ENCODE results near the gene JMJD1C.

Gene JMJD1C

GRCh38 chr10:63384675-63385074, 81.1 kb downstream of the JMJD1C start:
- DNase-seq (ENCODE audit: low spot score): no peak
- no peak overlapping the region for H3K14ac ChIP-seq (ENCODE audit: low read length)
- H3K4me3 ChIP-seq (ENCODE audit: low read length in 2 of 2): no peak overlapping the region
- peaks cover 7% of the 10 kb centered on the region for H3K79me1 ChIP-seq (ENCODE audit: low read depth, low read length)
- peaks cover 2 to 11% of the 10 kb centered on the region in 2 donors for H3K36me3 ChIP-seq (replicated peaks in 1 of 2; ENCODE audit: control insufficient read depth in 2 of 2, insufficient read depth in 2 of 2, low read length in 2 of 2)
- H3K9me3 ChIP-seq (replicated peaks in 1 of 2; ENCODE audit: control insufficient read depth in 2 of 2, insufficient read depth in 1 of 2, low read depth in 1 of 2, low read length in 2 of 2): peaks cover 0 to 24% of the 10 kb centered on the region in 2 donors
- H3K4me1 ChIP-seq (ENCODE audit: control insufficient read depth in 2 of 2, insufficient read depth in 1 of 2, low read depth in 1 of 2, low read length in 2 of 2): no peaks in the 10 kb centered on the region
- no peak overlapping the region for H3K27ac ChIP-seq (replicated peaks; ENCODE audit: low read length)
- H3K23ac ChIP-seq (ENCODE audit: low read depth, low read length, poor library complexity): no peak overlapping the region
- H2BK5ac ChIP-seq (ENCODE audit: low read length): no peak overlapping the region
- no peak overlapping the region for H2BK120ac ChIP-seq (ENCODE audit: low read depth, low read length)
- no peak overlapping the region for H3K4me2 ChIP-seq (ENCODE audit: insufficient read depth, low read length, poor library complexity, severe bottlenecking)
- H2BK12ac ChIP-seq (ENCODE audit: low read length): no peak overlapping the region
- H4K91ac ChIP-seq (ENCODE audit: low read depth, low read length, poor library complexity): no peak overlapping the region
- no peak overlapping the region for H2AFZ ChIP-seq (ENCODE audit: low read length)
- no peak overlapping the region for H2AK5ac ChIP-seq (ENCODE audit: low read depth, low read length)
- no peak overlapping the region for H4K8ac ChIP-seq (ENCODE audit: low read depth, low read length)
- H3K27me3 ChIP-seq (ENCODE audit: control insufficient read depth in 3 of 3, insufficient read depth in 3 of 3, low read depth in 1 of 3, low read length in 3 of 3): no peaks in the 10 kb centered on the region
- no CpG with 5 or more reads among the region's 2 CpGs for WGBS, 2 donors (ENCODE audit: extremely low coverage in 2 of 2, insufficient read length in 2 of 2, insufficient replicate concordance in 1 of 2)
- no peak overlapping the region for H3K9ac ChIP-seq (ENCODE audit: low read depth, low read length, poor library complexity)
- no peak overlapping the region for H2BK15ac ChIP-seq (ENCODE audit: low read length)
- H3K4ac ChIP-seq (ENCODE audit: low read length): no peak overlapping the region
- no peak overlapping the region for H3K18ac ChIP-seq (ENCODE audit: low read length)

GRCh38 chr10:63384001-63384400, 81.8 kb downstream of the JMJD1C start:
- no peak overlapping the region for H4K91ac ChIP-seq (ENCODE audit: low read depth, low read length, poor library complexity)

GRCh38 chr10:63383141-63383540, 82.6 kb downstream of the JMJD1C start:
- H4K8ac ChIP-seq (ENCODE audit: low read depth, low read length): no peak overlapping the region
- H3K4me2 ChIP-seq (ENCODE audit: insufficient read depth, low read length, poor library complexity, severe bottlenecking): no peak overlapping the region
- H3K79me1 ChIP-seq (ENCODE audit: low read depth, low read length): peaks cover 7% of the 10 kb centered on the region
- no peak overlapping the region for H3K4me3 ChIP-seq (ENCODE audit: low read length in 2 of 2)
- no peak overlapping the region for H3K4ac ChIP-seq (ENCODE audit: low read length)
- no peak overlapping the region for H2BK5ac ChIP-seq (ENCODE audit: low read length)
- H4K91ac ChIP-seq (ENCODE audit: low read depth, low read length, poor library complexity): no peak overlapping the region
- H3K18ac ChIP-seq (ENCODE audit: low read length): no peak overlapping the region
- no peaks in the 10 kb centered on the region for H3K4me1 ChIP-seq (ENCODE audit: control insufficient read depth in 2 of 2, insufficient read depth in 1 of 2, low read depth in 1 of 2, low read length in 2 of 2)
- DNase-seq (ENCODE audit: low spot score): no peak
- H3K9me3 ChIP-seq (replicated peaks in 1 of 2; ENCODE audit: control insufficient read depth in 2 of 2, insufficient read depth in 1 of 2, low read depth in 1 of 2, low read length in 2 of 2): peaks cover 0 to 18% of the 10 kb centered on the region in 2 donors
- H2BK15ac ChIP-seq (ENCODE audit: low read length): no peak overlapping the region
- H3K27me3 ChIP-seq (ENCODE audit: control insufficient read depth in 3 of 3, insufficient read depth in 3 of 3, low read depth in 1 of 3, low read length in 3 of 3): no peaks in the 10 kb centered on the region
- H3K27ac ChIP-seq (replicated peaks; ENCODE audit: low read length): no peak overlapping the region
- H2AFZ ChIP-seq (ENCODE audit: low read length): no peak overlapping the region
- H2AK5ac ChIP-seq (ENCODE audit: low read depth, low read length): no peak overlapping the region
- peaks cover 2 to 22% of the 10 kb centered on the region in 2 donors for H3K36me3 ChIP-seq (replicated peaks in 1 of 2; ENCODE audit: control insufficient read depth in 2 of 2, insufficient read depth in 2 of 2, low read length in 2 of 2)
- no CpG with 5 or more reads among the region's 1 CpG for WGBS, 2 donors (ENCODE audit: extremely low coverage in 2 of 2, insufficient read length in 2 of 2, insufficient replicate concordance in 1 of 2)
- H2BK120ac ChIP-seq (ENCODE audit: low read depth, low read length): no peak overlapping the region
- H3K9ac ChIP-seq (ENCODE audit: low read depth, low read length, poor library complexity): no peak overlapping the region
- no peak overlapping the region for H3K23ac ChIP-seq (ENCODE audit: low read depth, low read length, poor library complexity)
- H3K14ac ChIP-seq (ENCODE audit: low read length): no peak overlapping the region
- no peak overlapping the region for H2BK12ac ChIP-seq (ENCODE audit: low read length)

More at GRCh38 chr10:63384001-63384400, 81.8 kb downstream of the JMJD1C start:
- Histone ChIP-seq H3K27me3 (ENCODE audit: control insufficient read depth in 3 of 3, insufficient read depth in 3 of 3, low read depth in 1 of 3, low read length in 3 of 3) (no peaks in the 10 kb centered on the region), H3K36me3 (replicated peaks in 1 of 2; ENCODE audit: control insufficient read depth in 2 of 2, insufficient read depth in 2 of 2, low read length in 2 of 2) (peaks cover 2 to 18% of the 10 kb centered on the region in 2 donors), H3K4ac (ENCODE audit: low read length) (no peak overlapping the region), H3K4me3 (ENCODE audit: low read length in 2 of 2) (no peak overlapping the region), H2AFZ (ENCODE audit: low read length) (no peak overlapping the region), H2BK15ac (ENCODE audit: low read length) (no peak overlapping the region), H2BK12ac (ENCODE audit: low read length) (no peak overlapping the region), H2BK5ac (ENCODE audit: low read length) (no peak overlapping the region), H3K79me1 (ENCODE audit: low read depth, low read length) (peaks cover 7% of the 10 kb centered on the region), H4K8ac (ENCODE audit: low read depth, low read length) (no peak overlapping the region), H3K14ac (ENCODE audit: low read length) (no peak overlapping the region), H3K9ac (ENCODE audit: low read depth, low read length, poor library complexity) (no peak overlapping the region), H3K4me1 (ENCODE audit: control insufficient read depth in 2 of 2, insufficient read depth in 1 of 2, low read depth in 1 of 2, low read length in 2 of 2) (no peaks in the 10 kb centered on the region), H3K27ac (replicated peaks; ENCODE audit: low read length) (no peak overlapping the region), H3K23ac (ENCODE audit: low read depth, low read length, poor library complexity) (no peak overlapping the region), H2BK120ac (ENCODE audit: low read depth, low read length) (no peak overlapping the region), H3K18ac (ENCODE audit: low read length) (no peak overlapping the region), H2AK5ac (ENCODE audit: low read depth, low read length) (no peak overlapping the region), H3K4me2 (ENCODE audit: insufficient read depth, low read length, poor library complexity, severe bottlenecking) (no peak overlapping the region), H3K9me3 (replicated peaks in 1 of 2; ENCODE audit: control insufficient read depth in 2 of 2, insufficient read depth in 1 of 2, low read depth in 1 of 2, low read length in 2 of 2) (peaks cover 0 to 24% of the 10 kb centered on the region in 2 donors)
- no peak for DNase-seq (ENCODE audit: low spot score)
- no CpG with 5 or more reads among the region's 1 CpG for WGBS, 2 donors (ENCODE audit: extremely low coverage in 2 of 2, insufficient read length in 2 of 2, insufficient replicate concordance in 1 of 2)

DNA sequence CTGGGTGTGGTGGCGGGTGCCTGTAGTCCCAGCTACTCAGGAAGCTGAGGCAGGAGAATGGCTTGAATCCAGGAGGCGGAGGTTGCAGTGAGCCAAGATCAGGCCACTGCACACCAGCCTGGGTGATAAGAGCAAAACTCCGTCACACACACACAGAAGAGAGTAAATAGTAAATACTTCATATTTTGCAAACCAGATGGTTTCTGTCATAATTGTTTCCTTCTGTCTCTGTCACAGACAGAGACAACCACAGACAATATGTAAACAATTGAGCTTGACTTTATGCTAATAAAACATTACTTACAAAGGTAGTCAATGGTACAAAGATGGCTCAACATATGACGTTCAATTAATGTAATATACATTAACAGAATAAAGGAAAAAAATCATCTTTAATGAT, 83.7 kb downstream of the JMJD1C start:
- H3K9me3 ChIP-seq (replicated peaks in 1 of 2; ENCODE audit: control insufficient read depth in 2 of 2, insufficient read depth in 1 of 2, low read depth in 1 of 2, low read length in 2 of 2): peaks cover 0 to 12% of the 10 kb centered on the region in 2 donors

More for the DNA sequence above, 83.7 kb downstream of the JMJD1C start:
- Histone ChIP-seq H3K4me1 (ENCODE audit: control insufficient read depth in 2 of 2, insufficient read depth in 1 of 2, low read depth in 1 of 2, low read length in 2 of 2) (no peaks in the 10 kb centered on the region), H2BK12ac (ENCODE audit: low read length) (no peak overlapping the region), H3K27ac (replicated peaks; ENCODE audit: low read length) (no peak overlapping the region), H2BK120ac (ENCODE audit: low read depth, low read length) (no peak overlapping the region), H3K4me3 (ENCODE audit: low read length in 2 of 2) (no peak overlapping the region), H2AFZ (ENCODE audit: low read length) (no peak overlapping the region), H3K36me3 (replicated peaks in 1 of 2; ENCODE audit: control insufficient read depth in 2 of 2, insufficient read depth in 2 of 2, low read length in 2 of 2) (peaks cover 2 to 25% of the 10 kb centered on the region in 2 donors), H4K8ac (ENCODE audit: low read depth, low read length) (no peak overlapping the region), H4K91ac (ENCODE audit: low read depth, low read length, poor library complexity) (no peak overlapping the region), H2AK5ac (ENCODE audit: low read depth, low read length) (no peak overlapping the region), H3K4me2 (ENCODE audit: insufficient read depth, low read length, poor library complexity, severe bottlenecking) (no peak overlapping the region), H3K4ac (ENCODE audit: low read length) (no peak overlapping the region), H3K14ac (ENCODE audit: low read length) (no peak overlapping the region), H2BK15ac (ENCODE audit: low read length) (no peak overlapping the region), H3K9ac (ENCODE audit: low read depth, low read length, poor library complexity) (no peak overlapping the region), H3K79me1 (ENCODE audit: low read depth, low read length) (peaks cover 7% of the 10 kb centered on the region), H3K23ac (ENCODE audit: low read depth, low read length, poor library complexity) (no peak overlapping the region), H2BK5ac (ENCODE audit: low read length) (no peak overlapping the region), H3K18ac (ENCODE audit: low read length) (no peak overlapping the region), H3K27me3 (ENCODE audit: control insufficient read depth in 3 of 3, insufficient read depth in 3 of 3, low read depth in 1 of 3, low read length in 3 of 3) (no peaks in the 10 kb centered on the region)
- WGBS, 2 donors (ENCODE audit: extremely low coverage in 2 of 2, insufficient read length in 2 of 2, insufficient replicate concordance in 1 of 2): no CpG with 5 or more reads among the region's 4 CpGs
- DNase-seq (ENCODE audit: low spot score): no peak

Data from neuronal stem cell (in vitro differentiated cells).